Hepatocyte (in vitro differentiated cells): Measurements from ENCODE around the gene PPIP5K1. TPM values are rescaled to one million over a fixed set of nuclear protein-coding genes. Genes with fewer than 3 reads are reported as not detected.

Experiments used
- DNase-seq: peaks from one replicate; pipeline ENCODE4 v3.0.0-alpha.2; 2016; ENCODE audit warnings: low spot score
- H2AFZ ChIP-seq: fragments of 200-600 bp; sonication (generic); 2 replicates; pipeline ENCODE4 v1.6.0; 2016; ENCODE audit warnings: antibody characterized with exemption, mild to moderate bottlenecking
- H3K27ac ChIP-seq: fragments of 200-600 bp; sonication (generic); 2 replicates; pipeline ENCODE4 v1.5.1; 2016; ENCODE audit warnings: mild to moderate bottlenecking
- H3K27me3 ChIP-seq: fragments of 200-600 bp; sonication (generic); 2 replicates; pipeline ENCODE4 v1.6.1; 2016
- H3K36me3 ChIP-seq: fragments of 200-600 bp; sonication (generic); replicated peaks from 2 replicates; pipeline ENCODE4 v1.5.1; 2016; ENCODE audit warnings: low read depth; ENCODE audit not compliant: insufficient read depth
- H3K4me1 ChIP-seq: fragments of 200-600 bp; sonication (generic); 2 replicates; pipeline ENCODE4 v1.5.1; 2016; ENCODE audit warnings: mild to moderate bottlenecking, moderate library complexity; ENCODE audit not compliant: insufficient read depth
- H3K4me2 ChIP-seq: fragments of 200-600 bp; sonication (generic); 2 replicates; pipeline ENCODE4 v1.6.0; 2016
- H3K4me3 ChIP-seq: fragments of 200-600 bp; sonication (generic); 2 replicates; pipeline ENCODE4 v1.5.1; 2016; ENCODE audit warnings: mild to moderate bottlenecking
- H3K79me2 ChIP-seq: fragments of 200-600 bp; sonication (generic); 2 replicates; pipeline ENCODE4 v1.6.0; 2017; ENCODE audit warnings: mild to moderate bottlenecking
- H3K9me2 ChIP-seq: fragments of 200-600 bp; sonication (generic); replicated peaks from 2 replicates; pipeline ENCODE4 v1.6.0; 2017; ENCODE audit warnings: mild to moderate bottlenecking; ENCODE audit not compliant: insufficient read depth
- H3K9me3 ChIP-seq: fragments of 200-600 bp; sonication (generic); 2 replicates; pipeline ENCODE4 v1.5.1; 2016; ENCODE audit warnings: low read depth, mild to moderate bottlenecking
- H4K20me1 ChIP-seq: fragments of 200-600 bp; sonication (generic); 2 replicates; pipeline ENCODE4 v1.6.0; 2016; ENCODE audit warnings: mild to moderate bottlenecking; ENCODE audit not compliant: insufficient read depth, poor library complexity, severe bottlenecking
- EZH2 ChIP-seq: fragments of 200-600 bp; sonication (generic); IDR thresholded peaks from 2 replicates; pipeline ENCODE4 v1.6.1; 2016; ENCODE audit warnings: antibody characterized with exemption, mild to moderate bottlenecking, borderline replicate concordance
- EZH2phosphoT487 ChIP-seq: fragments of 200-600 bp; sonication (generic); IDR thresholded peaks from one replicate; pipeline ENCODE4 v1.6.1; 2018; ENCODE audit warnings: antibody characterized with exemption, mild to moderate bottlenecking, low read depth, moderate library complexity; ENCODE audit not compliant: unreplicated experiment, severe bottlenecking
- WGBS: methylation state at CpG from one replicate; pipeline ENCODE4 v1.1.6; 2016; ENCODE audit warnings: low lambda C conversion rate; ENCODE audit errors: missing lambda C conversion rate; 5-methylcytosine and 5-hydroxymethylcytosine counted together
- polyA plus RNA-seq: library from polyadenylated mRNA; unstranded; fragments of >200 nt; fragmentation: Nextera tagmentation; extraction: Ambion mirVana; gene quantifications from 2 replicates; pipeline ENCODE4 v1.2.1, GENCODE V29; 2016
- total RNA-seq: library from RNA; depleted of rRNA; stranded (reverse); fragments of >200 nt; gene quantifications from 2 replicates; pipeline ENCODE4 v1.2.3, GENCODE V29; 2014
- TF ChIP-seq, protein P1 (sequence below): fragments of 200-600 bp; sonication (generic); IDR thresholded peaks from 2 replicates; pipeline ENCODE4 v1.5.1; 2016; ENCODE audit warnings: antibody characterized with exemption, mild to moderate bottlenecking; ENCODE audit not compliant: poor library complexity

Gene PPIP5K1
- total and polyA plus RNA-seq, 2 experiments from 2014 or later: 6.5 to 20.8 TPM

DNA sequence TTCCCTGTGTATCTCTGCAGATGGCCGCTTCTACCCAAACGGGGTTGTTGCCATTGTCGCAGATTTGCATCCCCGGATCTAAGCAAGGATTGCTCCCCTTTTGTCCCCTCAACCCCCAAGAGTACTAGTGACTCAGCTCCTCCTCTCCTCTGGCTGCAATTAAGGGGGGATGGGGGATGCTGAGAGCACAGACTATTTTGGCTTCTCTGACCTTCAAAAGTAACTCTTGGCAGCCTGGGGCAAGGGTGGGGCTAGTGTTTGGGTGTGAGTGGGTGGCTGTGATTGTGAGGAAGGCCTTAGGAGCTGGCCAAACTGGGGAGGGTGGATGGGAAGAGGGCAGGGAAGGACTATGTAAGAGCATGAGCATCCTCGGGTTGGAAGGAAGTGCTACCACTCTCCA lies 73.8 kb downstream of the PPIP5K1 start:
- Histone ChIP-seq H4K20me1 (no peaks in the 10 kb centered on the region), H3K9me2 (no peaks in the 10 kb centered on the region), H2AFZ (no peak overlapping the region), H3K27me3 (peaks cover 4% of the 10 kb centered on the region), H3K4me2 (peak overlapping the region; percentile 96), H3K9me3 (no peaks in the 10 kb centered on the region), H3K27ac (peak overlapping the region; percentile 8), H3K4me3 (no peak overlapping the region), H3K36me3 (no peaks in the 10 kb centered on the region), H3K4me1 (peaks cover 25% of the 10 kb centered on the region), H3K79me2 (no peaks in the 10 kb centered on the region)
- 47% methylated on average over 5 of the region's 5 CpGs for WGBS
- DNase-seq: no peak
- TF ChIP-seq, protein P1, sequence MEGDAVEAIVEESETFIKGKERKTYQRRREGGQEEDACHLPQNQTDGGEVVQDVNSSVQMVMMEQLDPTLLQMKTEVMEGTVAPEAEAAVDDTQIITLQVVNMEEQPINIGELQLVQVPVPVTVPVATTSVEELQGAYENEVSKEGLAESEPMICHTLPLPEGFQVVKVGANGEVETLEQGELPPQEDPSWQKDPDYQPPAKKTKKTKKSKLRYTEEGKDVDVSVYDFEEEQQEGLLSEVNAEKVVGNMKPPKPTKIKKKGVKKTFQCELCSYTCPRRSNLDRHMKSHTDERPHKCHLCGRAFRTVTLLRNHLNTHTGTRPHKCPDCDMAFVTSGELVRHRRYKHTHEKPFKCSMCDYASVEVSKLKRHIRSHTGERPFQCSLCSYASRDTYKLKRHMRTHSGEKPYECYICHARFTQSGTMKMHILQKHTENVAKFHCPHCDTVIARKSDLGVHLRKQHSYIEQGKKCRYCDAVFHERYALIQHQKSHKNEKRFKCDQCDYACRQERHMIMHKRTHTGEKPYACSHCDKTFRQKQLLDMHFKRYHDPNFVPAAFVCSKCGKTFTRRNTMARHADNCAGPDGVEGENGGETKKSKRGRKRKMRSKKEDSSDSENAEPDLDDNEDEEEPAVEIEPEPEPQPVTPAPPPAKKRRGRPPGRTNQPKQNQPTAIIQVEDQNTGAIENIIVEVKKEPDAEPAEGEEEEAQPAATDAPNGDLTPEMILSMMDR: no peak
- no peak for TF ChIP-seq EZH2
- TF ChIP-seq EZH2phosphoT487: no peak

DNA sequence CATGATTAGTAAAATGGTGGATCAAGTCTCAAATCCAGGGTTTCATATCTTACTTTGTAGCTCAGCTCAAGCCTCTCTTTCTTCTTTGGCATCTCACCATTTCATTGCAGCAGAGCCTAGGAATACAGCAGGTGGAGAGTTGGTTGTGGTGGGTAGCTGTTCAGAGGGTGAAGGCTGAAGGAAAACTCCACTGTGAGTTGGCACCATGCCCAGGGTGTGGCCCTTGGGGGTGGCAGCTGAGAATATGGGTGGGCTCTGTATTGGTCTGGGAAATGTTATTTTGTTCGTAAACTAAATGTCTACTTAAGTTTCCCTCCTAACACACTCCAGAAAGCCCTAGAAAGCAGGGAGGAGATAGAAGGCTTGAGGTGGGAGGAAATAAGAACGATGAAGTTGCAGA lies 74.3 kb downstream of the PPIP5K1 start:
- no peaks in the 10 kb centered on the region for H3K36me3 ChIP-seq
- no peak overlapping the region for H3K4me2 ChIP-seq
- no peak overlapping the region for H3K27ac ChIP-seq
- H3K9me3 ChIP-seq: no peaks in the 10 kb centered on the region
- H3K4me1 ChIP-seq: peaks cover 25% of the 10 kb centered on the region
- no peak overlapping the region for H2AFZ ChIP-seq
- no peaks in the 10 kb centered on the region for H4K20me1 ChIP-seq
- peaks cover 4% of the 10 kb centered on the region for H3K27me3 ChIP-seq
- H3K4me3 ChIP-seq: no peak overlapping the region
- no peaks in the 10 kb centered on the region for H3K9me2 ChIP-seq
- 52% methylated on average over 2 of the region's 2 CpGs for WGBS
- DNase-seq: no peak
- TF ChIP-seq, protein P1: no peak
- TF ChIP-seq EZH2: no peak
- no peak for TF ChIP-seq EZH2phosphoT487
- no peaks in the 10 kb centered on the region for H3K79me2 ChIP-seq

DNA sequence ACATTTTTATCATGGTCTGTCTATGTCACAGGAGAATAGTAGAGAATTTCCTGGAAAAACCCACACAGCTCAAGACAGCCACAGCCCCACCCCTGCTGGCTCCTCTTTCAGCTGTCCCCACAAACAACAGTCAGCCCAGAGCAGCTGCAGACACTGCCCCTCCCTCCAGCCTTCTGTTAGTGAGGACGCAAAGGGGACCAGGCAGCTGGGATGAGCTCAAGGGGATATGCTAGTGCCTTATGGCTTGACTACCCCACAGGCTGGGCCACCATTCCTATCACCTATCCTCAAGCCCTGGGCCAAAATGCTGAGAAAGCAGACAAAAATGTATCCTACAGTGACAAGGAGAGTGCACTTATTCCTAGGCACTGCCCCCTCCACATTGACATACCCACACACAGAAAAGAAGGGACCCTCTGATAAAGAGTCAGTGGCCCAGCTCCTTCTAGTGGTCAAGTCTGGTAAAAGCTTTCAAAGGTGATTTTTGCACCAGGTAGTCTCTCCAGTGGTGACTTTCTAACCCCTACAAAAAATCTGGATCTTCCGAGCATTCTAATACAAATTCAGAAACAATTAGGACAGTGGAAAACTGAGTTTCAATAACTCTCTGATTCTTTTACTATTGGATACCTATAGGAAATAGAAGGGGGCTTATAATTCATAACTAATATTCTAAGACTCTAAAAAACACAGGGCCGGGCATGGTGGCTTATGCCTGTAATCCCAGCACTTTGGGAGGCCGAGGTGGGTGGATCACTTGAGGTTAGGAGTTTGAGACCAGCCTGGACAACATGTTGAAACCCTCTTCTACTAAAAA lies 75.6 kb downstream of the PPIP5K1 start:
- WGBS: 66% methylated on average over 4 of the region's 4 CpGs
- peaks cover 33% of the 10 kb centered on the region for H3K4me1 ChIP-seq
- no peaks in the 10 kb centered on the region for H4K20me1 ChIP-seq
- DNase-seq: peak; percentile 44
- no peak overlapping the region for H3K4me3 ChIP-seq
- H3K4me2 ChIP-seq: no peak overlapping the region
- H3K79me2 ChIP-seq: no peaks in the 10 kb centered on the region
- no peak overlapping the region for H2AFZ ChIP-seq
- no peaks in the 10 kb centered on the region for H3K9me2 ChIP-seq
- no peaks in the 10 kb centered on the region for H3K36me3 ChIP-seq
- TF ChIP-seq, protein P1: peak; percentile 62
- TF ChIP-seq EZH2phosphoT487: no peak
- no peak overlapping the region for H3K27ac ChIP-seq
- H3K9me3 ChIP-seq: no peaks in the 10 kb centered on the region
- H3K27me3 ChIP-seq: peaks cover 4% of the 10 kb centered on the region

DNA sequence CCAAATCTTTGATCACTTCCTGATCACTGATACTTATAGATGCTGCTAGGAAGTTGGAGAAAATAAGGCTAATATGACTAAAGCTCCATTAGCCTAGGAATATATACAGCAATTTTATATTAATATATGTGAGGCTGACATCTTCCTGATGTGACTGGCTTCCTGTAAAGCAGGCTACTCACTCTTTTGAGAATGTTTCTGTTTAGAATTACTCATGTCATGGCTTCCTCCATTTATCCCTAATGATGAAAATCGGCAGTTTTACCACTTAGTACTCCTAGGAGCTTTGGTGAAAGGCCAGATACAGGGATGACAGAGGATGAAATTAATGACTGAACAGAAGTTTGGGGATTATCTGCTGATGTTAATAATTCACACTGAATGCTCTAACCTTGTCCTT lies 76.5 kb downstream of the PPIP5K1 start:
- H3K27me3 ChIP-seq: peaks cover 4% of the 10 kb centered on the region
- no peak overlapping the region for H2AFZ ChIP-seq
- H3K9me2 ChIP-seq: no peaks in the 10 kb centered on the region
- TF ChIP-seq, protein P1: no peak
- TF ChIP-seq EZH2phosphoT487 (no peak), EZH2 (no peak)
- H4K20me1 ChIP-seq: no peaks in the 10 kb centered on the region
- H3K4me1 ChIP-seq: peaks cover 37% of the 10 kb centered on the region
- no peak for DNase-seq
- 59% methylated on average over 1 of the region's 1 CpG for WGBS
- no peaks in the 10 kb centered on the region for H3K79me2 ChIP-seq
- no peaks in the 10 kb centered on the region for H3K36me3 ChIP-seq
- H3K4me3 ChIP-seq: no peak overlapping the region
- no peak overlapping the region for H3K27ac ChIP-seq
- no peak overlapping the region for H3K4me2 ChIP-seq
- no peaks in the 10 kb centered on the region for H3K9me3 ChIP-seq
